HG03432 (cell line): ENCODE measurements around the gene RUFY1.

Source experiments
- ATAC-seq: cut with Tn5 transposase; IDR thresholded peaks from one replicate; pipeline ENCODE4 v1.9.1; 2021; ENCODE audit warnings: mild to moderate bottlenecking, moderate library complexity; ENCODE audit not compliant: unreplicated experiment

The RUFY1 gene

DNA sequence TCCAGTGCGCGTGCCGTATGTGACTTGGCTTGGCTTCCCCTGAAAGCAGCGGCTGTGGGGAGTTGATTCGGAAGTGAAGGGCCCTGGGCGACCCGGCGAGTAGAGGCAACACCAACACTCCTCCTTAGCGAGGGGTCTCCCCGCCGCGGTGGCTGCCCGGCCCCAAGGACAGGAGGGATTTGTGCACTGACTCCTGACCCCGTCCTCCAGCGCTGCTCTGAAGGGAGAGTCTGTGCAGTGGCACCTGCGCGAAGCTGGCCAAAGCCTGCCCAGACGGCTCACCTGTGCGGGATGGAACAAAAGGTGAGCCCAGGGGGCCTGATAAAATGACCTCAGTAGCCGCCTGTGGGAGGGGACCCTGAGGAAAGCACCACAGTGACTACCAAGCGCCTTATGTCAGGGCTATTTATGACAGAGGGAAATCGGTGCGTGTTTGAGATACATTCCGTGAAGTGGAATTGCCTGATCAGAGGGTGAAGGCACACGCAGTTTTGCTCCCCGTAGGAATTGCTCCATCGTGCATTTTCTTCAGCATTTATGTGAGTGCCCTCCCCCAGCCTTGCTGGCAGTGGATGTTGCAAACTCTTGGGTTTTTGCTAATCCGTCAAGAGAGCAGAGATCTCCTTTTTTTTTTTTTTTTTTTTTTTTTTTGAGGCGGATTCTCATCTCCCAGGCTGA is 108.0 kb downstream of the RUFY1 start:
- ATAC-seq = peak; percentile 62
